Gastrocnemius medialis (tissue), 4 donors: ENCODE measurements around the gene IFI6. TPM values are rescaled to one million over a fixed set of nuclear protein-coding genes. Genes with fewer than 3 reads are reported as not detected.

Experiments
- ATAC-seq, 2 donors: fragments of 150-250 bp; one replicate each; pipeline ENCODE4 v1.9.1; 2016
- DNase-seq, 2 donors: peaks; one replicate each; pipeline ENCODE4 v3.0.0-alpha.2; 2019
- H3K27ac ChIP-seq, 4 donors: fragments of 200-600 bp; sonication (generic); 1 replicate in 1 of 4; 2 replicates in 3 of 4; pipeline ENCODE4 v1.5.1; 2016 to 2018; ENCODE audit warnings: mild to moderate bottlenecking in 2 of 4, moderate library complexity in 1 of 4
- H3K27me3 ChIP-seq, 3 donors: fragments of 200-600 bp; sonication (generic) in 2 of 3; 1 replicate in 1 of 3; 2 replicates in 2 of 3; pipeline versions ENCODE4 v1.5.1 to v1.6.0; 2016 to 2019; ENCODE audit warnings: mild to moderate bottlenecking in 1 of 3, moderate library complexity in 1 of 3
- H3K36me3 ChIP-seq, 2 donors: fragments of 200-600 bp; sonication (generic) in 1 of 2; one replicate each; pipeline ENCODE4 v1.5.1; 2017 to 2018
- H3K4me1 ChIP-seq, 2 donors: fragments of 200-600 bp; sonication (generic) in 1 of 2; one replicate each; pipeline ENCODE4 v1.5.1; 2016 to 2017; ENCODE audit warnings: mild to moderate bottlenecking in 2 of 2
- H3K4me3 ChIP-seq, 4 donors: fragments of 200-600 bp; sonication (generic) in 3 of 4; 1 replicate in 1 of 4; 2 replicates in 3 of 4; pipeline ENCODE4 v1.5.1; 2016 to 2019; ENCODE audit warnings: mild to moderate bottlenecking in 2 of 4
- H3K9me3 ChIP-seq, 3 donors: fragments of 200-600 bp; sonication (generic) in 2 of 3; 1 replicate in 1 of 3; 2 replicates in 2 of 3; pipeline ENCODE4 v1.5.1; 2016 to 2019
- CTCF ChIP-seq, 5 experiments: fragments of 450-650 bp in 3 of 5; fragments of 200-600 bp in 2 of 5; sonication (generic) in 2 of 5; IDR thresholded peaks in 4 of 5; conservative IDR thresholded peaks in 1 of 5; 1 replicate in 4 of 5; 2 replicates in 1 of 5; pipeline ENCODE4 v1.5.1; 2016 to 2019; ENCODE audit warnings: antibody characterized with exemption in 5 of 5, mild to moderate bottlenecking in 3 of 5, moderate library complexity in 3 of 5
- POLR2A ChIP-seq, 2 donors: fragments of 450-650 bp; IDR thresholded peaks; one replicate each; pipeline ENCODE4 v1.6.1; 2017; ENCODE audit warnings: antibody characterized with exemption in 2 of 2, mild to moderate bottlenecking in 2 of 2, moderate library complexity in 2 of 2
- in situ Hi-C, 4 donors: fragments of 200-750 bp; cut with MboI; loops; one replicate each; pipeline versions ENCODE4 v1.15.0 to v1.8.0; 2017; ENCODE audit warnings: low sequenced_read_pairs in 4 of 4
- intact Hi-C: fragments of 100-400 bp; cut with DNase I; formaldehyde crosslinking; loops from one replicate; pipeline ENCODE4 v1.15.1; 2023; ENCODE audit warnings: low total_unique reads
- total RNA-seq, 4 donors: library from RNA; depleted of rRNA; stranded (reverse); fragments of >200 nt; gene quantifications; one replicate each; pipeline versions ENCODE4 v1.1.0 to v1.2.3, GENCODE V29; 2016

The IFI6 gene
- total RNA-seq, 4 donors from 2014 or later, result 7.7 to 25.1 (median 14.5) TPM

DNA sequence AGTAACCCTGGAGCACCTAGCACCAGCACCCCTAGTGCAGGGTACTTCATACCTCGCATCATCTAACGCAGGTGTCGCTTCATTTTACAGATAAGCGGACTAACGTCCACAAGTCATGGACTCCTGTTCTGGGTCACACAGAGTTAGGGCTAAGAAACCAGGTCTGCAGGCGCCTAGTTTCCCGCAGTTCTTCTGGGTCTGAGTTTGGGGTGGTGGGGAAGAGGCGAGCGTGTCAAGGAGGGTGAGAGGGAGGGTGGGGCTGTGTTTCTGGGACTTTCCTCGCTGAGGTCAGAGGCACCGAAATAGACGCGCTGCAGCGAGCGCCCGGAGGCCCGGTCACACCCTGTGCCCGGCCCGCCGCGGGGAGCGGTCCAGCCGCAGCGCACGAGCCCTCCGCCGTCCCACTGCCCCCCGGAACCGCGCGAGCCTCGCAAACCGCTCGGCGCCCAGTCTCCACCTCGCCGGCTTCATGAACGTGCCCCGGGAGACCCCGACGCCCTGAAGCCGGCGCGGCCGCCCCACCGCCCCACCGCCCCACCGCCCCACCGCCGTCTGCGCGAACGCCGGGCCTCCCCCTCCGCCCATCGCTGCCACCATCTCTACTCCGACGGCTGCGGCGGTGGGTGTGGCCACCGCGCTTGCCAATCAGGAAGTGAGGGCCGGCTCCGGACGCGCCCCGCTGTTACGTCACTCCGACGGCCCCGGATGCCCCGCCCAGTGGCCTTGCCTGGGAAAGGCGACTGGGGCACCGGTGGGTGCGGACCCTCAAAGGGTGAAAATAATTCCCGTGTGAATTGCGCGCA lies 12.3 kb downstream of the IFI6 start:
- TF ChIP-seq POLR2A (IDR thresholded peaks at IDR 0.05), result peak; percentile 59 to 63
- no peak for TF ChIP-seq CTCF (IDR thresholded peaks at IDR 0.05 in 4 of 5, conservative IDR thresholded peaks at IDR 0.05 in 1 of 5)
- DNase-seq (peak; percentile 77 to 87), ATAC-seq (peak; percentile 58 to 71)
- Histone ChIP-seq H3K4me3 (peak overlapping the region; percentile 49 to 64 (median 55)), H3K27me3 (no peaks in the 10 kb centered on the region), H3K27ac (peak overlapping the region; percentile 85 to 93 (median 88)), H3K36me3 (no peaks in the 10 kb centered on the region), H3K9me3 (no peaks in the 10 kb centered on the region), H3K4me1 (peaks cover 8 to 39% of the 10 kb centered on the region in 2 donors)
- intact Hi-C loops (loop anchor here (2.0 to 5.0 kb wide), 3 partner anchors 32 to 357 kb away; no protein-coding TSS in a partner anchor), in situ Hi-C loops (loop anchor here in 3 of 4 donors (5.0 to 10.0 kb wide), 3 partner anchors 47 to 265 kb away; partner anchors contain the start of gene GPR3 (in 2 of the 3))

GRCh38 chr1:27658951-27659496 lies 13.0 kb downstream of the IFI6 start:
- Histone ChIP-seq H3K4me3 (peak overlapping the region in 3 of 4 donors; percentile 49 to 64 (median 60)), H3K36me3 (no peaks in the 10 kb centered on the region), H3K4me1 (peaks cover 8 to 39% of the 10 kb centered on the region in 2 donors), H3K9me3 (no peaks in the 10 kb centered on the region), H3K27me3 (no peaks in the 10 kb centered on the region), H3K27ac (peak overlapping the region; percentile 85 to 93 (median 88))
- ATAC-seq (peak; percentile 30 to 47), DNase-seq (peak in 1 of 2 donors; percentile 65)
- in situ Hi-C loops, result no loop called here
- no peak for TF ChIP-seq POLR2A (IDR thresholded peaks at IDR 0.05)
- TF ChIP-seq CTCF (IDR thresholded peaks at IDR 0.05 in 4 of 5, conservative IDR thresholded peaks at IDR 0.05 in 1 of 5), result no peak
- intact Hi-C loops, result no loop called here

DNA sequence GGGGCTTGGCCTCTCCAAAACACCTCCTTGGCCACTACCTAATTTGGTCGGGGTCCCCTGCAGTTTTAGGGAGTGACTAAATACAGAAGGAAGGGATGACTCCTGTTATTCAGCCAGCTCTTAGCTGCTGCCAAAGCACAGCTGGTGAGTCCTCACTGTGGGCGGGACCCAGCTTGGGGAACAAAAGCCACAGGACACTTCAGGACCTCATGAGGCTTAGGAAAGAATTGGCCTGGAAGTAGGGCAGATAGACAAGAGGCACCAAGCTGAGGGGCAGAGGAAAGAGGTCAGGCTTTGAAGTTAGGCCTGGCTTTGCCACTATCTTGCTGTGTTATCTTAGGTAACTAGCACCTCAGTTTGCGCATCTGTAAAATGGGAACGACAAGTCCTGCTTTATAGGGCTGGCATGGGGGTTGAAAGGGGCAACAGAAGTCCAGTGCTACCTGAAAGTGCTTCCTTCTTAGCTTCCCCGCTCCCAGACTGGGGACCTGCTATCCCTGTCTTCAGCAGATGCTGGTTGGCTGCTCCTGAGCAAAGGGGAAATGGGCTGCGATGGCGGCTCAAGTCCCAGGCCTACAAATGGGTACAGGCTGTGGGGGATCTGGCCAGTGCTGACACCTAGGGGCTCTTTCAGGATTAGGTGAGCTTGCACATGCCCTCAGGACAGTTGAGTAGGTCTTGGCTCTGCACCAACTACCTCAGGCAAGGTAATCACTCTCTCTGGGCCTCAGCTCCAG lies 15.7 kb downstream of the IFI6 start:
- Histone ChIP-seq H3K27me3 (no peaks in the 10 kb centered on the region), H3K9me3 (no peaks in the 10 kb centered on the region), H3K4me1 (peaks cover 8 to 39% of the 10 kb centered on the region in 2 donors), H3K27ac (peak overlapping the region; percentile 62 to 80 (median 70)), H3K4me3 (no peak overlapping the region), H3K36me3 (no peaks in the 10 kb centered on the region)
- TF ChIP-seq CTCF (IDR thresholded peaks at IDR 0.05 in 4 of 5, conservative IDR thresholded peaks at IDR 0.05 in 1 of 5), result no peak
- peak; percentile 16 to 17 for TF ChIP-seq POLR2A (IDR thresholded peaks at IDR 0.05)
- DNase-seq (peak; percentile 76 to 85), ATAC-seq (peak; percentile 48 to 78)
- intact Hi-C loops, result no loop called here
- in situ Hi-C loops, result no loop called here

GRCh38 chr1:27655151-27655937 lies 16.6 kb downstream of the IFI6 start:
- no peaks in the 10 kb centered on the region for H3K27me3 ChIP-seq
- H3K4me3 ChIP-seq, result no peak overlapping the region
- peaks cover 14 to 42% of the 10 kb centered on the region in 2 donors for H3K4me1 ChIP-seq
- peak overlapping the region; percentile 62 to 80 (median 70) for H3K27ac ChIP-seq
- in situ Hi-C loops (no loop called here), intact Hi-C loops (no loop called here)
- ATAC-seq (no peak), DNase-seq (no peak)
- H3K9me3 ChIP-seq, result no peaks in the 10 kb centered on the region
- TF ChIP-seq CTCF (IDR thresholded peaks at IDR 0.05 in 4 of 5, conservative IDR thresholded peaks at IDR 0.05 in 1 of 5) (no peak), POLR2A (IDR thresholded peaks at IDR 0.05) (no peak)
- H3K36me3 ChIP-seq, result no peaks in the 10 kb centered on the region
